Activated naive CD8-positive, alpha-beta T cell treated with anti-CD3 and anti-CD28 coated beads for 36 hours (primary cell): Measurements from ENCODE around the gene EIF2B1. TPM values are rescaled to one million over a fixed set of nuclear protein-coding genes. Genes with fewer than 3 reads are reported as not detected.

Experiments
- DNase-seq: peaks from one replicate; pipeline ENCODE4 v3.0.0; 2021
- H3K27ac Mint-ChIP-seq: one replicate; pipeline ENCODE4 v1.8.0; 2022; ENCODE audit warnings: mild to moderate bottlenecking, moderate library complexity, mixed read lengths
- H3K27me3 Mint-ChIP-seq: one replicate; pipeline ENCODE4 v1.8.0; 2022; ENCODE audit warnings: mild to moderate bottlenecking, mixed read lengths
- H3K36me3 Mint-ChIP-seq: one replicate; pipeline ENCODE4 v1.8.0; 2021; ENCODE audit warnings: mild to moderate bottlenecking, mixed read lengths
- H3K4me1 Mint-ChIP-seq: one replicate; pipeline ENCODE4 v1.8.0; 2021; ENCODE audit warnings: mixed read lengths
- H3K4me3 Mint-ChIP-seq: one replicate; pipeline ENCODE4 v1.8.0; 2022; ENCODE audit warnings: mild to moderate bottlenecking, moderate library complexity, mixed read lengths
- H3K9me3 Mint-ChIP-seq: one replicate; pipeline ENCODE4 v1.8.0; 2022; ENCODE audit warnings: mixed read lengths
- total RNA-seq, 2 experiments: library from RNA; stranded (reverse); gene quantifications; one replicate each; pipeline ENCODE4 v1.2.3, GENCODE V29; 2021

Gene EIF2B1
- 10 to 100 TPM; 89.8 to 93.5 TPM for total RNA-seq

DNA sequence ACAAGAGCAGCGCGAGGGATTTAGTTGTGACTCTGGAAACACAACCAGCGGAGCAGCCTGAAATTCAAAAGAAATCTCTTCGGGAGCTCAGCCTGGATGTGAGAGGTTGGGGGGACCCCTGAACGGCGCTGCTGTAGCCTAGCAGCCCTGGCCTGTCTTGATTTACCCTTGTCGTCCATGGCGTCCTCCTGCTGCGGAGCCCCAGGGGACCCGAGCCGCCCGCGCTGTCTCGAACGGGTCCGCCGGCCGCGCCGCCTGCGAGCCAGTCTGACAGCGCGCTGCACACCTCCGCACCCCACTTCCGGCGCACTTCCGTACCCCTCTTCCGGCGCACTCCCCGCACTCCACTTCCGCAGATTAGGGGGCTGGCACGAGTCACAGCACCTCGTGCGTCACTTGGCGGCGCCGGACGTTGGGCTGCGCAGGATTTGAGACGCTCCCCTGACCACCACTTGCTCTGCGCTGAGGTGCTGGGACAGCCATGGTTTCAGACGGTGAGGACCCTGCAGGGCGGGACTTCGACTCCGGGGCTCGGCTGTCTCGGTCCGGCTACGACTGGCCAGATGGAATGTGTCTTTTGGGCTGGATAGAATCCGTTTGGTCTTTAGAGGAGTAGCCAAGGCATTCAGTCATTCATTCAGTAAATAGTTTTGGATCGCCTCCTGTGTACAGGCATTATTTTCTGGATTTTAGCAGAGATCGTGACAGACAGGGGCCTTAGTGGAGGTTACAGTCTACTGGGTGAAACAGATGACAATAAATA is at the start of gene EIF2B1, which contains the start of gene GTF2H3:
Gene EIF2B1 (minus strand): TSS at position 308 of the 763 bp plus-strand sequence. CDS start 129 bp downstream, at position 179.
Gene GTF2H3 (plus strand): TSS at position 451 of the 763 bp plus-strand sequence. CDS start 31 bp downstream, at position 482.
- H3K9me3 Mint-ChIP-seq, result no peaks in the 10 kb centered on the region
- DNase-seq, result peak; percentile 97
- H3K4me3 Mint-ChIP-seq, result peak within 1 kb of the TSS; percentile 92
- H3K27ac Mint-ChIP-seq, result peak within 1 kb of the TSS; percentile 95
- peaks cover 25% of the 10 kb centered on the region for H3K36me3 Mint-ChIP-seq
- no peaks in the 10 kb centered on the region for H3K27me3 Mint-ChIP-seq
- H3K4me1 Mint-ChIP-seq, result peaks cover 28% of the 10 kb centered on the region

DNA sequence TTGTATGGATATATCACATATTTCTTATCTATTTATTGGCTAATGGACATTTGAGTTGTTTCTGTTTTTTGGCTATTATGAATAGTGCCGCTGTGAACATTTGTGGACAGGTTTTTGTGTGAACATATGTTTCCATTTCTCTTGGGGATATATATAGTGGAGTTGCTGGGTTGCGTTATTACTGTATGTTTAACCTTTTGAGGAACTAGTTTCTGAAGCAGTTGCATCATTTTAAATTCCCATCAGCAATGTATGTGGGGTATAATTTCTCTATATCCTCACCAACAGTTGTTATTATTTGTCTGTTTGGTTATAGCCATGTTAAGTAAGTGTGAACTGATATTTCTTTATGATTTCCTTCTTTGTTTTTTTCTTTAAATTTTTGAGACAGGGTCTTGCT is 48.1 kb upstream of the EIF2B1 start:
- peaks cover 2% of the 10 kb centered on the region for H3K4me1 Mint-ChIP-seq
- H3K36me3 Mint-ChIP-seq, result peaks cover 2% of the 10 kb centered on the region
- DNase-seq, result no peak
- H3K27ac Mint-ChIP-seq, result no peak overlapping the region
- H3K4me3 Mint-ChIP-seq, result no peak overlapping the region
- H3K9me3 Mint-ChIP-seq, result no peaks in the 10 kb centered on the region
- no peaks in the 10 kb centered on the region for H3K27me3 Mint-ChIP-seq

DNA sequence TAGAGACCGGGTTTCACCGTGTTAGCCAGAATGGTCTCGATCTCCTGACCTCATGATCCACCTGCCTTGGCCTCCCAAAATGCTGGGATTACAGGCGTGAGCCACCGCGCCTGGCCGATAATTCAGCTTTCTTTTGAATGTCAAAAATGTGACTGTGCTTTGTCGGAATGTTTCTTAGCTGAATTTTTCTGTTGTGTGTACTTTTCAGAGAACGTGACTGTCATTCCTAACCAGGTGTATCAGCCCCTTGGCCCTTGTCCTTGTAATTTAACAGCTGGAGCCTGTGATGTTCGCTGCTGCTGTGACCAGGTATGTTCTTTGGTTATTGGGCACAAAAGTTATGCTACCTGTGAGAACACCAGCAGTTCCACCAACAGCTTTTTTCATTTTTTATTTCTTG is 45.5 kb upstream of the EIF2B1 start:
- H3K27me3 Mint-ChIP-seq, result no peaks in the 10 kb centered on the region
- no peak overlapping the region for H3K4me3 Mint-ChIP-seq
- no peak overlapping the region for H3K27ac Mint-ChIP-seq
- DNase-seq, result no peak
- peaks cover 2% of the 10 kb centered on the region for H3K4me1 Mint-ChIP-seq
- H3K9me3 Mint-ChIP-seq, result no peaks in the 10 kb centered on the region
- peaks cover 3% of the 10 kb centered on the region for H3K36me3 Mint-ChIP-seq

DNA sequence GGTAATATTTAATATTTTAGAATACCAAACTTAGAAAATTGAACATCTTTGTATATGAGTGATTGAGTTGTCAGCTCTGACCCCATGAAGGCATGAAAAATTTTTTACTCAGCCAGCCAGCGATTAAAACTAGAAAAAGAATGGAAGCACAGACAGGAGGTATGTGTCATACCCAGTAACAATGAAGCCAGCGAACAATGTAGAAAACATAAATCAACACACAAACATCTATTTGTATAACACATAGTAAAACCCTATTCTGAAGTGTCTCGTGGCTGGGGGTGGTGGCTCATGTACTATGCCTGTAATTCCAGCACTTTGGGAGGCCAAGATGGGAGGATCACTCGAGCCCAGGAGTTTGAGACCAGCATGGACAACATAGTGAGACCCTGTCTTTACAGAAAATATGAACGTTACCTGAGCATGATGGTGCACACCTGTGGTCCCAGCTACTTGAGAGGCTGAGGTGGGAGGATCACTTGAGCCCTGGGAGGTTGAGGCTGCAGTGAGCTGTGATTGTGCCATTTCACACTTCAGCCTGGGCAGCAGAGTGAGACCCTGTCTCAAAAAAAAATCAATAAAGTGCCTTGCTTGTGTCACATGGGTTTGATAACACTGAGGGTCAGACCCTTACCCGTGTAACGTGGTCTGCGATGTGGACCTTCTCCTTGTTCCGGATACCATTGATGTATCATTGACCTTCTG is 43.3 kb upstream of the EIF2B1 start:
- Mint-ChIP-seq H3K27me3 (no peaks in the 10 kb centered on the region), H3K4me1 (peaks cover 2% of the 10 kb centered on the region), H3K27ac (no peak overlapping the region)

DNA sequence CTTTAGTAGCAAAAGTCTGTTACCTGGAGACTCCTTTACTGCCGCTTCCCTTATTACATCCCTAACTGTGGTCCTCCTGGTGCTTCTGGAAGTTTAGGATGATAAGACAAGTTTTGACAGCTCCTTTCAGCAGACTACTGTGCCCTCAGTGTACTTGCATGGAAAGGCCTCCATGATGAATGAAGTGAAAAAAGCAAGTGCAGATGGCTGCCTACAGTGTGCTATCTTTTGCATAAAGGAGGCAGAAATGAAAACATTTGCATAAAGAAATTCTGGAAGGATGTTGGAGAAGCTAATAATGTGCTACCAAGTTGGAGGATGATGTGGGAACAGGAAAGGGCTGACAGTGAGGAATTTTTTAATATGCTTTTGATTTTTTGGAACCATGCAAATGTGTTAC is 42.0 kb upstream of the EIF2B1 start:
- no peaks in the 10 kb centered on the region for H3K9me3 Mint-ChIP-seq
- no peak overlapping the region for H3K27ac Mint-ChIP-seq
- H3K27me3 Mint-ChIP-seq, result no peaks in the 10 kb centered on the region
- H3K36me3 Mint-ChIP-seq, result peaks cover 2% of the 10 kb centered on the region
- no peak for DNase-seq
- no peak overlapping the region for H3K4me3 Mint-ChIP-seq
- peaks cover 8% of the 10 kb centered on the region for H3K4me1 Mint-ChIP-seq

More for the DNA sequence above, 43.3 kb upstream of the EIF2B1 start:
- DNase-seq, result no peak
- H3K9me3 Mint-ChIP-seq, result no peaks in the 10 kb centered on the region
- peaks cover 3% of the 10 kb centered on the region for H3K36me3 Mint-ChIP-seq
- H3K4me3 Mint-ChIP-seq, result no peak overlapping the region

DNA sequence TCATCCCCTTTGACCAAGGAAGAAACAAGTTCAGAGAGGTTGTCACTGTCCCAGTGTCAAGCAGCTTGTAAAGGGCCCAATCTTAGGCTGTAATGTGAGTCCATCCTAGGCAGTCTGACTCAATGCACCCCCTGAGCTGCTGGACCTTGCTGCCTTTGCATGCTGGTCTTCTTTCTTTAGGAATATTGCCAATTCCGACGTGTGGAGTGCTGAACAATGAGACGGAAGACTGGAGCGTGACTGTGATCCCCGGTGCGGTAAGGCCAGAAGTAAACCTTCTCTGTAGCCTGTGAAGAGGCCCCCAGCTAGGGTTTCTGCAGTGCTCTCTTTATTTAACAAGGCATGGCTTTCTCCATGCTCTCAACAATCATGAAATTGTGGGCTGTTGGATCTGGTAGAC is 38.4 kb upstream of the EIF2B1 start:
- H3K36me3 Mint-ChIP-seq, result peaks cover 2% of the 10 kb centered on the region
- H3K4me3 Mint-ChIP-seq, result peak overlapping the region; percentile 83
- H3K27ac Mint-ChIP-seq, result no peak overlapping the region
- H3K4me1 Mint-ChIP-seq, result peaks cover 8% of the 10 kb centered on the region
- H3K9me3 Mint-ChIP-seq, result no peaks in the 10 kb centered on the region
- DNase-seq, result no peak
- no peaks in the 10 kb centered on the region for H3K27me3 Mint-ChIP-seq

DNA sequence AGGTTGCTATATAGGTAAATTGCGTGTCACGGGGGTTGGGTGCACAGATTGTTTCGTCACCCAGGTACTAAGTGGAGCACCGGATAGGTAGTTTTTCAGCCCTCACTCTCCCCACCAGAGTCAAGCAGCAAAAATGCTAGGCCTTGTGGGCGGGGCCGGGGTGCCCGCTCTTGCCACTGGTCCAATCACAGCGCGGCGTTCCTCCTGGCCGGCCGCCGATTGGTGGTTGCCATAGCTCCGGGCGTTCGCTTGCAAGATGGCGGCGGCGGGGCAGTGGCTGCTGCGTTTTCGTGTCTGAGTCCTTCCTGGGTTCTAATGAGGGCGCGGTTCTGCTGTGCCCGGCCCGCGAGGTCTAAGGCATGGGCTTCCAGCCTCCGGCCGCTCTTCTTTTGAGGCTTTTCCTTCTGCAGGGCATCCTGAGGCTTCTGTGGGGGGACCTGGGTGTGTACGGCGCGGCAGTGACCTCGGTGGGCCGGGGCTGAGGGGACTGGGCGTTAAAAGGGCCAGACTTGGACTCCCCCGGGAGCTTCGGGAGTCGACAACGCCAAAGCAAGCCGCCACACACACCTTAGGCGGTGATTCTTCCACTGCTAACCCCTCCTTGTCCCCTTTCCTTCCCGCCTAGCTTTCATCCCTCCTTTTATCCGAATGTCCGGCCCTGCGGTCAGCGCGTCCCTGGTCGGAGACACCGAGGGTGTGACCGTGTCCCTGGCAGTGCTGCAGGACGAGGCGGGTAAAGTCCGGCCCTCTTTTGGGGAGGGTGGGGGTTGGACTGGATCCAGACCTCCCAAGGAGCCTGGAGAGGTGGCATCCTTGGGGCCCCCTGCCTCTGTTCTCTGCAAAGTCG is 37.6 kb upstream of the EIF2B1 start, which contains the start of gene TCTN2:
Gene TCTN2 (plus strand): TSS at position 232 of the 847 bp plus-strand sequence. CDS start 128 bp downstream, at position 360.
- peaks cover 2% of the 10 kb centered on the region for H3K36me3 Mint-ChIP-seq
- peaks cover 8% of the 10 kb centered on the region for H3K4me1 Mint-ChIP-seq
- H3K27ac Mint-ChIP-seq, result no peak within 1 kb of the TSS
- H3K9me3 Mint-ChIP-seq, result no peaks in the 10 kb centered on the region
- H3K27me3 Mint-ChIP-seq, result no peaks in the 10 kb centered on the region
- DNase-seq, result peak; percentile 96
- peak within 1 kb of the TSS; percentile 83 for H3K4me3 Mint-ChIP-seq

DNA sequence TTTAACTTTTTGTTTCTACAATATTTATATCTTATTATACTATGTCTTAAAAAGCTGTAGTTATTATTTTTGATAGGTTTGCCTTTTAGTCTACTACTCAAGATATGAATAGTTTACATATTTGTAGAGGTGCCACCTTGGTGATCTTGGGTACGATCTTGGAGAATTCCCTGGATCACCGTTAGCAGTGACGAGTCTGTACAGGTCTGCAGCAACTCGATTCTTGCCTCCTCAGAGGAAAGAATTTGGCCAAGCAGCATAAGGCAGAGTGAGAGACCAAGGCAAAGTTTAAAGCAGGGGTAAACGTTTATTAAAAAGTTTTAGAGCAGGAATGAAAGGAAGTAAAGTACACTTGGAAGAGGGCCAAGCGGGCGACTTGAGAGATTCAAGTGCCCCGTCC is 34.3 kb upstream of the EIF2B1 start:
- peaks cover 8% of the 10 kb centered on the region for H3K4me1 Mint-ChIP-seq
- H3K9me3 Mint-ChIP-seq, result no peaks in the 10 kb centered on the region
- DNase-seq, result no peak
- H3K4me3 Mint-ChIP-seq, result no peak overlapping the region
- peaks cover 18% of the 10 kb centered on the region for H3K36me3 Mint-ChIP-seq
- H3K27me3 Mint-ChIP-seq, result no peaks in the 10 kb centered on the region
- H3K27ac Mint-ChIP-seq, result no peak overlapping the region

DNA sequence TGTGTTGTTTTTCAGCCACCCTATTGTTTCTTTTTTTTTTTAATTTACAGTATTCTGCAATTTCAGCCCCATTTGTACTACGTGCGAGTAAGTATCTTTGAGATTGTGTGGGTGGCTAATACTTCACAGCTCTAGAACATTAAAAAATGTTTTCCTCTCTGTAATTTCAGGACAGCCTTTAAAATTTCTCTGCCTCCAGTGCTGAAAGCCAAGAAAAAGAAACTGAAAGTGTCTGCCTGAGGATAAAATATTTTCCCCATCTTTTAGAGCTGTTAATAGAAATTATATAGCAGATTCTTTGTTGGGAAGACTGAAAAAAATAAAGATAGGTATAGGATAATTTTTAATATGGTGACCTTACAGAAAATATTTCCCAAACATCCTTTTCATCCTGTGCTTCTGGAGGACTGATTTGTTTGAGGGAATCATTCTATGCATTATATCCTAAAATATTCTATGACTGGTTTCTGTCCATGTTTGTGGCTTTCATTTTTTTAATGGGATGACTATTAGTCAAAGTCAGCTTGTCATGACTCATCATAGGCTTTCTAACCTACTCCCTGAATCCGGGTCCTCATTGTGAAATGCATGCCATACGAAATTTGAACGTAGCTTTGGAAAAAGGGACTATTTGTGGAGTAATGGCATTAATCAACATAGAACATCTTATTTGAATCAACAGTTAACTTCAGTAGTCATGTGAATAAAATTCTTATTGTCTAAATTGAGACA is 26.7 kb upstream of the EIF2B1 start:
- peaks cover 11% of the 10 kb centered on the region for H3K4me1 Mint-ChIP-seq
- H3K36me3 Mint-ChIP-seq, result peaks cover 33% of the 10 kb centered on the region
- no peak for DNase-seq
- no peaks in the 10 kb centered on the region for H3K9me3 Mint-ChIP-seq
- H3K27me3 Mint-ChIP-seq, result no peaks in the 10 kb centered on the region
- peak overlapping the region; percentile 57 for H3K27ac Mint-ChIP-seq
- H3K4me3 Mint-ChIP-seq, result no peak overlapping the region

DNA sequence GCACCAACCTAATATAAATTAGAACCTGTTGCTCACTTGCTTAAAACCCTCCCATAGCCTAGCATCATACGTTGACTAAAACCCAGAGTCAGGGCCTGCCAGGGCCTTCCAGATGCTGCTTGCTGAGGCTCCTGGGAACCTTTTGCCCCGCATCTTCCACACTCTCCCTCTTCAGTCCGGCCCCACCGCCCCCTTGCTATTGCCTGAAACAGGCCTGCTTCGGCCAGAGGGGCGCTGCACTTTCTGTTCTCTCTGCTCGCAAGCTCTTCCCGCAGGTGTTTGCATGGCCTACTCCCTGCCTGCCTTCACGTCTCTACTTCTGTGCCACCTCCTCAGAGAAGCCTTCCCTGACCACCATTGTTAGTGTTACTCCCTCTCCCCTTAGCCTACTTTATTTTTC is 23.7 kb upstream of the EIF2B1 start:
- Mint-ChIP-seq H3K4me1 (peaks cover 11% of the 10 kb centered on the region), H3K36me3 (peaks cover 28% of the 10 kb centered on the region), H3K9me3 (no peaks in the 10 kb centered on the region), H3K27me3 (no peaks in the 10 kb centered on the region), H3K27ac (no peak overlapping the region), H3K4me3 (no peak overlapping the region)
- DNase-seq, result no peak

DNA sequence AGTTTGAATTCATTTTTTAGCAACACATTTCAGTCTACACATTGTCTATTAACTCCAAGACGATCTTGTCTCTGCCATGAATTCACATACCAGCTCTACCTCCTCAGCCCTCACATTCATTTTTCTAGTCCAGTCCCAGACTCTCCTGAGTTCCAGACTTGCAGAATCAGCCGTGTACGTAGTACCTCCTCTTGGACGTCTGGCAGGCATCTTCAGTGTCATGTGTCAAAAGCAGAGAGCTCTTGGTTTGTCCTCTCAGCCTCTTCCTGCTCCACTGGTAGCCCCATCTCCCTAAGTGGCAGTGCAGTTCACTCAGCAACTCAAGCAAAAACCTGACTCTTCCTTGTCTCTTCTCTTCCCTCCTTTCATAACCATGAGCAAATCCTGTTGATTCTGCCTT is 22.9 kb upstream of the EIF2B1 start:
- Mint-ChIP-seq H3K4me1 (peaks cover 11% of the 10 kb centered on the region), H3K27ac (no peak overlapping the region), H3K9me3 (no peaks in the 10 kb centered on the region), H3K27me3 (no peaks in the 10 kb centered on the region), H3K4me3 (no peak overlapping the region), H3K36me3 (peaks cover 32% of the 10 kb centered on the region)
- no peak for DNase-seq

DNA sequence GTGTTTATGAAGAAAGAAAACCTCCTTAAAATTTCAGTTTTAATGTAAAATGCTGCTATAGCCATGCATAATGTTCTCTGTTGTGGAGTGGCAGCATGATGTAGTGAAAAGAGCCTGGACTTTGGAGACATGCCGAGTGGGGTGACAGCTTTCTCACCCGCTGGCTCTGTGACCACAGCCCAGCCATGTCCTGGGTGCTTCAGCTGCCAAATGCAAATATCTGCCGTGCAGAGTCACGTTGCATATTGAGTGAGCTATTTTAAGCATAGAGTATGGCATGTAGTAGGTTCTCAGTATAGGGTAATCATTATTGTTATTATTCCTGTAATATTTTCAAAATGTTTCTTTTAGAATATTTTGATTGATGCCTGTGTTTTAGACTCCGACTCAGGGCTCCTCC is 21.9 kb upstream of the EIF2B1 start:
- Mint-ChIP-seq H3K4me1 (peaks cover 11% of the 10 kb centered on the region), H3K36me3 (peaks cover 35% of the 10 kb centered on the region), H3K4me3 (no peak overlapping the region), H3K27me3 (no peaks in the 10 kb centered on the region), H3K9me3 (no peaks in the 10 kb centered on the region), H3K27ac (no peak overlapping the region)
- DNase-seq, result no peak

DNA sequence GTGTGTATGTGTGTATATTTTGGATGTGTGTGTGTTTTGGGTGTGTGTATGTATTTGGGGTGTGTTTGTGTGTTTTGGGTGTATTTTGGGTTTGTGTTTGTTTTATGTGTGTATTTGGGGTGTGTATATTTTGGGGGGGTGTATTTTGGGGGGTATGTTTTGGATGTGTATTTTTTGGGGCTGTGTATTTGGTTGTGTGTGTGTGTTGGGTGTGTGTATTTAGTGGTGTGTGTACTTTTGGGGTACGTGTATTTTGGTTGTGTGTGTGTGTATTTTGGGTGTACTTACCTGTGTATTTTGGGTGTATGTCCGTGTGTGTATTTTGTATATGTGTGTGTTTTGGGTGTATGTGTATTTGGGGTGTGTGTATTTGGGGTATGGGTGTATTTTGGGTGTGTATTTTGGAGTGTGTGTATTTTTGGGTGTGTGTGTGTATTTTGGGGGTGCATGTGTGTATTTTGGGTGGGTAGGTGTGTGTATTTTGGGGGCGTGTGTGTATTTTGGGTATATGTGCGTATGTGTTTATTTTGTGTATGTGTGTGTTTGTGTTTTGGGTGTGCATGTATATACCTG is 20.7 kb upstream of the EIF2B1 start:
- H3K27ac Mint-ChIP-seq, result no peak overlapping the region
- peaks cover 32% of the 10 kb centered on the region for H3K36me3 Mint-ChIP-seq

DNA sequence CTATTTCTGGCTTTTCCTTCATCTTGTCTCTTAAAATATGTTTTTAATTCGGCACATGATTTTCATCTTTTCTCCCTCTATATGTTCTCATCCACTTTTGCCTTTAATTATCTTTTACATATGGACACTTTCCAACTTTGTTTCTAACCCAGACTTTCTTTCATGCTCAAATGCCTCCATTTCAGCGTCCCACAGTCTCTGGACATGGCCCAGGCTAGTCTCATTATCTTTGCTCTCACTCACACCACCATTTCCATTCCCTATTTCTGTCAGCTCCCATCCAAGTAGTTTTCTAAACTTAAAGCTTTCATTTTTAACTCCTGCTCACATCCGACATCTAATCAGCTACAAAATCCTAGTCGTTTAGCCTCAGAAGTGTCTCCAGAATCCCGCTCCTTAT is 14.9 kb upstream of the EIF2B1 start:
- Mint-ChIP-seq H3K27ac (no peak overlapping the region), H3K36me3 (peaks cover 24% of the 10 kb centered on the region), H3K4me1 (peaks cover 2% of the 10 kb centered on the region), H3K9me3 (no peaks in the 10 kb centered on the region), H3K4me3 (no peak overlapping the region), H3K27me3 (no peaks in the 10 kb centered on the region)
- no peak for DNase-seq

More for the DNA sequence above, 20.7 kb upstream of the EIF2B1 start:
- no peak for DNase-seq
- Mint-ChIP-seq H3K27me3 (no peaks in the 10 kb centered on the region), H3K4me1 (peaks cover 3% of the 10 kb centered on the region), H3K9me3 (no peaks in the 10 kb centered on the region), H3K4me3 (no peak overlapping the region)
